ENCODE measurements around the gene CYTH4.

GRCh38 chr22:37358386-37358785, 76.1 kb downstream of the CYTH4 start:
- TF ChIP-seq CTCF (IDR thresholded peaks at IDR 0.05) (no peak), POLR2A (IDR thresholded peaks at IDR 0.05) (no peak)
